ENCODE data around the gene PAX7.
A peak's percentile ranks its signal among the peaks of the same experiment; 100 is the strongest.

Gene PAX7

DNA sequence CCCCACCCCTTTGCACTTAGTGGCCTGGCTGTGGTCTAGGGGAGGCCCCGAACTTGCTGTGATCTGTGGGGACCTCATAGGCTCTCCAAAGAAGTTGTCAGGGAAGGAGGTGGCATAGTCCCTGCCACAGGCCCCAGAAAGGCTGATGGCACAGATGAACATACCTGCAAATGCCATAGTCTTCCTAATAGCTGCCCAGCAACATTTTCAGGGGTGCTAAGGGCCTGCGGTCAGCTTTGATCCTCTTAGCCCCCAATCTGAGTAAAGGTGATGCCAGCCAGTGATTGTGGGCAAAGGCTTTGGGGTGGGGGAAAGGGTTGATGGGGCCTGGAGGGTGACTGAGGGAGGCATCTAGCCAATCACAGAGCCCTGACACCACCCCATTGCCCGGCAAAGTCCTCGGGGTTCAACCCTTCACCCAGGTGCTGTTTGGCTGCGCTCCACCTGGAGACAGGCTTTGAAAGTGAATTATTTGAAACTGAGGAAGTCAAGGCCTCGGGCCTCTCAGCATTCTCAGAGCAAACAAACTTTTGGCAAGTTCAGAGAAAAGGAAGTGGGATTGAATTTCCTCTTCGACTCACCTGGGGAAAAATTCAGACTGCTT, 35.8 kb downstream of the PAX7 start:
- peak in 1 of 2 experiments; percentile 92 for DNase-seq (ENCODE audit: low read depth in 1 of 2, low spot score in 1 of 2)
- in situ Hi-C loops (cut with HindIII; ENCODE audit: low pct_unique_long_range_greater_than_20kb, low sequenced_read_pairs), result no loop called here
- TF ChIP-seq JUND (IDR thresholded peaks at IDR 0.05; ENCODE audit: low read depth), result no peak

DNA sequence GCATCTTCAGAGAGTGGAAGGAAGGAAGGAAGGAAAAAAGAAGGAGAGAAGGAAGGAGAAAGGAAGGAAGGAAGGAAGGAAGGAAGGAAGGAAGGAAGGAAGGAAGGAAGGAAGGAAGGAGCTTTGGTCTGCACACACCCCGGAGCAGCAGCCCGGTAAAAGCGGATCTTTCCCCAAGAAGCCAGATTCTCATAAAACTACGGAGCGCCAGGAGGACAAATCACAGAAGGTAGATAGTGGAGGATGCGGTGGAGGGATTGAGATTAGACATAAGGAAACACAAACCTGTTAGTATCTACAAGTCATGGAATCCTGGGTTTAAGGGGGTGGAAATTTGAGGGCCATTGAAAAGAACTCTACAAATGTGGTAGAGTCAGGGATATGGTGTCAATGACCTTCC, 36.7 kb downstream of the PAX7 start:
- no peak for TF ChIP-seq JUND (IDR thresholded peaks at IDR 0.05; ENCODE audit: low read depth)
- in situ Hi-C loops (cut with HindIII; ENCODE audit: low pct_unique_long_range_greater_than_20kb, low sequenced_read_pairs), result no loop called here

DNA sequence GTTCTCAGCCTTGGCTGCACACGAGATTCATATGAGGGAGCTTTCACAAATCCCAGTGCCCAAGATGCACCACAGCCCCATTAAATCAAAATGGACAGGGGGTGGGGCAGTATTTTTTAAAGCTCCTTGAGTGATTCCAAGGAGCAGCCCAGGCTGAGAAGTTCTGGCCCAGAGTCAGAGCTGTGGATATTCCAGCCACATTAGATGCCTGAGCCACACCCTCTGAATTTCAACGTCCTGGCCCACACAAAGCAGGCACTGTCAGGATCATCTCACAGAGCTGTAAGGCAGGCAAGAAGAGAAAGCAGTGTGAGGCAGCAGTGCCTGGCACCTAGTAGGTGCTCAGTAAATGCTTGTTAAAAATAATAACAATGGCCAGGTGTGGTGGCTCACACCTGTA, 37.4 kb downstream of the PAX7 start:
- TF ChIP-seq JUND (IDR thresholded peaks at IDR 0.05; ENCODE audit: low read depth), result no peak
- in situ Hi-C loops (cut with HindIII; ENCODE audit: low pct_unique_long_range_greater_than_20kb, low sequenced_read_pairs), result no loop called here
- peak in 1 of 2 experiments; percentile 42 for DNase-seq (ENCODE audit: low read depth in 1 of 2, low spot score in 1 of 2)

More for the DNA sequence above, 36.7 kb downstream of the PAX7 start:
- no peak for DNase-seq (ENCODE audit: low read depth in 1 of 2, low spot score in 1 of 2)

GRCh38 chr1:18668750-18669404, 38.2 kb downstream of the PAX7 start:
- peak; percentile 78 for TF ChIP-seq JUND (IDR thresholded peaks at IDR 0.05; ENCODE audit: low read depth)
- in situ Hi-C loops (cut with HindIII; ENCODE audit: low pct_unique_long_range_greater_than_20kb, low sequenced_read_pairs), result no loop called here
- peak; percentile 52 to 89 for DNase-seq (ENCODE audit: low read depth in 1 of 2, low spot score in 1 of 2)

- TF ChIP-seq JUND (IDR thresholded peaks at IDR 0.05; ENCODE audit: low read depth), result no peak
- in situ Hi-C loops (cut with HindIII; ENCODE audit: low pct_unique_long_range_greater_than_20kb, low sequenced_read_pairs), result no loop called here
- peak in 1 of 2 experiments; percentile 59 for DNase-seq (ENCODE audit: low read depth in 1 of 2, low spot score in 1 of 2)
Measured at GRCh38 chr1:18670121-18670867, 39.6 kb downstream of the PAX7 start.

GRCh38 chr1:18670868-18671225, 40.2 kb downstream of the PAX7 start:
- TF ChIP-seq JUND (IDR thresholded peaks at IDR 0.05; ENCODE audit: low read depth), result no peak
- in situ Hi-C loops (cut with HindIII; ENCODE audit: low pct_unique_long_range_greater_than_20kb, low sequenced_read_pairs), result no loop called here
- peak in 1 of 2 experiments; percentile 18 for DNase-seq (ENCODE audit: low read depth in 1 of 2, low spot score in 1 of 2)

- in situ Hi-C loops (cut with HindIII; ENCODE audit: low pct_unique_long_range_greater_than_20kb, low sequenced_read_pairs), result no loop called here
- TF ChIP-seq JUND (IDR thresholded peaks at IDR 0.05; ENCODE audit: low read depth), result no peak
- no peak for DNase-seq (ENCODE audit: low read depth in 1 of 2, low spot score in 1 of 2)
Measured at GRCh38 chr1:18673976-18674375, 43.3 kb downstream of the PAX7 start.

DNA sequence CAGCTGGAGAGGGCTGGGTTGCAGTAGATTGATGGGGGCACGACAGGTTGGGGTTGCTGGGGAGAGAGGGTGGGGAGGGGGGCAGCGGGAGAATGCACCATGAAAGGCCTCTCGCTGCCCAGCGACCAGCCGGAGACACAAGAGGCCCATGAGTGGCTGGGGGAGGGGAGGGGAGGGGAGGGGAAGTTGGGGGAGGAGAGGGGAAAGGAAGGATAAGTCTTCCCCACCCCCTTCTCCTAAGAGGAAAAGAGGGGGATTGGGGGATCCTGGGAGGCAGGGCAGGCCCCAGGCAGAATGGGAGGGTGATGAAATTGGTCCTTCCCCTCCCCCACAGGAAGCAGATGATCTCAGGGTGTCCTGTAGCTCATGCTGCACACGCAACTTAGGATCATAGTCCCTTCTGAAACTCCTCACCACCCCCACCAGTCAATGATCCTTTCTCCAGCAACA, 45.7 kb downstream of the PAX7 start:
- no peak for DNase-seq (ENCODE audit: low read depth in 1 of 2, low spot score in 1 of 2)

GRCh38 chr1:18681423-18681835, 50.8 kb downstream of the PAX7 start:
- no peak for TF ChIP-seq JUND (IDR thresholded peaks at IDR 0.05; ENCODE audit: low read depth)
- peak; percentile 61 to 79 for DNase-seq (ENCODE audit: low read depth in 1 of 2, low spot score in 1 of 2)
- in situ Hi-C loops (cut with HindIII; ENCODE audit: low pct_unique_long_range_greater_than_20kb, low sequenced_read_pairs), result no loop called here

More for the DNA sequence above, 45.7 kb downstream of the PAX7 start:
- no peak for TF ChIP-seq JUND (IDR thresholded peaks at IDR 0.05; ENCODE audit: low read depth)
- in situ Hi-C loops (cut with HindIII; ENCODE audit: low pct_unique_long_range_greater_than_20kb, low sequenced_read_pairs), result no loop called here

- no peak for DNase-seq (ENCODE audit: low read depth in 1 of 2, low spot score in 1 of 2)
- in situ Hi-C loops (cut with HindIII; ENCODE audit: low pct_unique_long_range_greater_than_20kb, low sequenced_read_pairs), result no loop called here
- TF ChIP-seq JUND (IDR thresholded peaks at IDR 0.05; ENCODE audit: low read depth), result no peak
Measured at GRCh38 chr1:18682375-18682774, 51.7 kb downstream of the PAX7 start.

- DNase-seq (ENCODE audit: low read depth in 1 of 2, low spot score in 1 of 2), result no peak
- in situ Hi-C loops (cut with HindIII; ENCODE audit: low pct_unique_long_range_greater_than_20kb, low sequenced_read_pairs), result no loop called here
- TF ChIP-seq JUND (IDR thresholded peaks at IDR 0.05; ENCODE audit: low read depth), result no peak
Measured at GRCh38 chr1:18684303-18684702, 53.7 kb downstream of the PAX7 start.

- in situ Hi-C loops (cut with HindIII; ENCODE audit: low pct_unique_long_range_greater_than_20kb, low sequenced_read_pairs), result no loop called here
- DNase-seq (ENCODE audit: low read depth in 1 of 2, low spot score in 1 of 2), result no peak
- no peak for TF ChIP-seq JUND (IDR thresholded peaks at IDR 0.05; ENCODE audit: low read depth)
Measured at GRCh38 chr1:18686540-18686939, 55.9 kb downstream of the PAX7 start.

DNA sequence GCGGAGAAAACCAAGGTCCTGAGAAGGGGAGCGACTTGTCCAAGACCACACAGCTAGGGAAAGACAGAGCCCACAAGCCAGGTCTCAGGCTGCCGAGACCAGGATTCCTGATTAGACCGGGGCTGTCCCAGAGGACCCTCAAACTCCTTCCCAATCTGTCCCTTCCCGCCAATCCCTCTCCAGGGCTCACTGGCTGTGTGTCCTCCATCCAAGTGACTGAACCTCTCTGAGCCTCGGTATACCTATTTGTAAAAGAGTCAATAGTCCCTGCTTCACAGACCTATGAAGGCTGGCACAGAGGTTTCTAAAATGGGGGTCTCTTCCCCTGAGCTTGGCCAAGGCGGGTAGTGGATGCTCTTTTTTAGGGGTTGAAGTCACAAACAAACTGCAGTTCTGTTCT, 56.6 kb downstream of the PAX7 start:
- no peak for TF ChIP-seq JUND (IDR thresholded peaks at IDR 0.05; ENCODE audit: low read depth)
- in situ Hi-C loops (cut with HindIII; ENCODE audit: low pct_unique_long_range_greater_than_20kb, low sequenced_read_pairs), result no loop called here
- no peak for DNase-seq (ENCODE audit: low read depth in 1 of 2, low spot score in 1 of 2)

Measured in T47D (cell line).